Activated CD4-positive, alpha-beta T cell treated with anti-CD3 and anti-CD28 coated beads, Interleukin-2, amount 50 U/mL, for 48 hours (primary cell): ENCODE measurements around the gene CERK.
A peak's percentile ranks its signal among the peaks of the same experiment; 100 is the strongest.
"Not testable (repeated sequence)": the region's sequence is repeated elsewhere in the genome, so short reads cannot be mapped to it uniquely, and the experiment has no call there.

ENCODE experiments used
- DNase-seq, 2 experiments: peaks; one replicate each; pipeline ENCODE4 v3.0.0-alpha.2; 2020

CERK gene

GRCh38 chr22:46659791-46660186 is 78.3 kb downstream of the CERK start:
- no peak for DNase-seq

DNA sequence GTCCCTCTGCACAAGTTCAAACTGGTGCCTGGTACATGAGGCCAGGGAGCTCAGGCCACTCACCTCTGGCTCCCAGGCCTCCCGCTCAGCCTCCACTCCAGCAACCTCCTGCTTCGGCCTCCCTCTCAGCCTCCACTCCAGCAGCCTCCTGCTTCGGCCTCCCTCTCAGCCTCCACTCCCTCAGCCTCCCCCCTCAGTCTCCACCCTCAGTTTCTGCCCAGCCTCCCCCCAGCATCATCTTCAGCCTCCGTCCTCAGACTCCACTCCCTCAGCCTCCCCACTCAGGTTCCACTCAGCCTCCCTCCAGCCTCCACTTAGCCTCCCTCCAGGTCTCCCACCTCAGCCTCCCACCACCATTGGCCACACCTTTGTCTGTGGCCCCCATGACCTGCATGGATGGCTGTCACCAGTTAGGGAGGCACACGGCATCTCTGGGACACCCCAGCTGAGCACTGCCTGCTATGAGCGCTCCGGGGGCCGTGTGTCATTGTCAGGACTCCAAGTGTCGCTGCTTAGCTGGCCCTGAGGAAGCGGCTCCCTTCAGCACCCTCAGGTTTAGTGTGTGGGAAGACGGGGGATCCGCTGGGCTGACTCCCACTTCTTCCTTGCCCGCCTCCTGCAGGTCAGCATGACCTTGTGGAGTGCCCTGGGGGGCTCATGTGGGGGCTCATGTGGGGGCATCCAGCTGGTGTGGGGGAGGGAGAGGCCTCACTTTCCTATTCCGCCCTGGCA is 78.8 kb downstream of the CERK start:
- DNase-seq: no peak

DNA sequence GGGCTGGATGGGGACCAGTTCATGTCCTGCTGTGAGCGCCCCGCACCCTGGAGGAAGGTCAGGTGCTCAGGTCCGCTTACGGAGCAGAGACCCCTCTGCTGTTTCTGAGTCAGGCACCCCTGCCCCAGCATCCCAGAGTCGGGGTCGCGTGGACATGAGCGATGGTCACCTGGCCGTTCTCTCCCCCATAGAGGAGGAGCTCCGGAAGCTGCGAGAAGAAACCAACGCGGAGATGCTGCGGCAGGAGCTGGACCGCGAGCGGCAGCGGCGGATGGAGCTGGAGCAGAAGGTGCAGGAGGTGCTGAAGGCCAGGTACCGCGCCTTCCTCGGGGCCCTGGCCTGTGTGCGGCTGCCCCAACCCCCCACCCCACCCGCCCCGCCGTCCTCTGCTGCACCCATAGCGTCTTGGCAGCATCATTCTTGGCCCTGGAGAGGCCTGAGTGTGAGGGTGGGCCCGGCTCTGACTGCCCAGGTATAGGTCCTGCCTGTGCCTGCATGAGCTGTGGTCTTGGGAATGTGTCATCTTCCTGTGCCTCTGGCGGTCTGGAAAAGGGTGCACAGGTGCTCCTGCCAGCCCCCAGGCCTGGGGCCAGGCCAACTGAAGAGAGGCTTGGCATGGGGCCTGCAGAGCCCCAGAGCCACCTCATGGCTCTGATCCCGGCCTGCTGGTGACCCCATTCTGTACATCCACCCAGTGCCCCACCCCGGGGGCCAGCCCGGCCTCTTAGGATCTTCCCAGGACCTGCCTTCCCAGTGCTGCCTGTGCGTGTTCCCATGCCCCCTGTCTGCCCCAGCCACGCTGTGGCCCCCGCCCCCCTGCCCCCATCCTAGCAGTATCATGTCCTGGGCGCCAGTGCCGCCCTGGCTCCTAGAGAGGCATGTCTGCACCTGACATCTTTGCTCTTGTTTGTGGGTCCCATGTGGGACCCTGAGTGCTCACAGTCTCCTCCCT is 79.8 kb downstream of the CERK start:
- no peak for DNase-seq

DNA sequence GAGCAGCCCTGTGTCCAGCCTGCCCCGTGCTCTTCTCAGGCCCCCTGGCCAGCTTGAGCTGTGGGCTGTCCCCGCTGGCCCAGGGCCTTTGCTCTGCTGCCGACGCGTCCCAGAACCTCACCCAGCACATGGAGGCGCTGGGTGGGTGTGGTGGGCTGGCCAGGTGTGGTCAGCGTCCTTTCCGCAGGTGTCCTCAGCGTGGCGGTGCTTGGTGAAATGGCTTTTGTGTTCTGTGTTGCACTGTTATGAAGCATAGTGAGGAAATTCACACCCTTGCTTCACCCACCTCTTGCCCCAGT is 80.4 kb downstream of the CERK start:
- DNase-seq: no peak

GRCh38 chr22:46656856-46657654 is 81.0 kb downstream of the CERK start:
- DNase-seq: no peak

DNA sequence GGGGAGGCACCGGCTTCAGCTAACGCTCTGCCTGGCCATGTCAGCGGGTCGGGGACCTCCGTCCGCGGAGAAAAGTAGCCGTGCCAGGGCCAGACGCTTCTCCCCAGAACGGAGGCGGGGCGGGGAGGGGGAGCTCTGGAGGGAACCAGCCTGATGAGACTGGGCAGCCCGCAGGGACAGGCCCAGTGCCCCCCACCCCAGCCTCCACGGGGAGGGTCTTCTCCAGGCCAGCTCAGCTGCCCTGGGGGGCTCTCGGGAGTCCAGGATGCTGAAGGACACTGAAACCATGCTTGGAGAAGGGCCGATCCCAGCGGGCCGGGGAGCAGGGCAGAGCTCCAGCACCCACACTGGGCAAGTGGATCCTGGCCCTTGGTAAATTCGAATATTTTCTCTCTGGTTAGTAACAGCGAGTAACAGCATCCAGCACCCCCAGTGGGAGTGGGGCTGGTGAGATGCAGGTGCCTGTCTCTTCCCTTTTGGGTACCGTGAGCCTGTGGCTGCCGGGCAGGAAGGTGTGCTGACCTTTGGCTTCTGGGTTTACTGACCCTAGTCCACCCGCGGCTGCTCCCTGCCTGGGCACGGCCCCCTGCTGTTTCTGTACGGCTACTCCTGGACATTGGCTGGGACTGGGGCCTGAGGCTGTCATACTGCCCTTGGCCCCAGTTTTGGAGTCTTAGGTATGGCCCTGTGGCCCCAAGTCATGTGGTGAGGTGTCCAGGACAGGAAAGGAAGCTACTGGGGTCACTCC is 82.0 kb downstream of the CERK start:
- no peak for DNase-seq

DNA sequence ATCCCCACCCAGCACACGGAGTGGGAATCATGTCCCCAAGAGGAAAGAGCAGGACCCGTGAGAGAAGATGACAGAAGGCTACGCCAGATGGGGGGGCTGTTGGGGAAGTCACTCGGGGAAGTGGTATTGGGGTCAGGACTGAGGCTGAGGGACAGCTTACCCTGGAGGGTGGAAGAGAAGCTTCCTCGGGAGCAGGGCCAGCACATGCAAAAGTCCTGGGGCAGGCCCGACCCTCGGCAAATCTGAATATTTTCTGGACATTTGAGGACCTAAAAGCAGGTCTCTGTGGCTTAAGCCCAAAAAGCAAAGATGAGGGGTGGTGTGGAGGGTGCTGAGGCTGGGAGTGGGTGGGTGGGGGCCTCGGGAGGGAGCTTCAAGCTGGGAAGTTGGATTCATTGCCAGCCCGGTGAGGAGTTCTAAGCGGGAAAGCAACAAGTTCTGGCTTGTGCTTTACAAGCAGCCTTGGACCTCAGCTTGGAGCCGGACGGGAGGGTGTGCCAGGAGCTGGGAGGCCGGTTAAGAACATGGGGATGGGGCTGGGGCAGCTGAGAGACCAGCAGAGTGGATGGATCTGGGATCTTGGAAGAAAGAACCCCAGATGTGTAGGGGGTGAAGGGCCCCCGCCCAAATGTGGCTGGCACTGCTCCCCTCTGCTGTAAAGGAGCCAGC is 83.0 kb downstream of the CERK start:
- DNase-seq: no peak

GRCh38 chr22:46654426-46654825 is 83.6 kb downstream of the CERK start:
- no peak for DNase-seq

GRCh38 chr22:46653596-46653995 is 84.5 kb downstream of the CERK start:
- DNase-seq: peak; percentile 50 to 67

DNA sequence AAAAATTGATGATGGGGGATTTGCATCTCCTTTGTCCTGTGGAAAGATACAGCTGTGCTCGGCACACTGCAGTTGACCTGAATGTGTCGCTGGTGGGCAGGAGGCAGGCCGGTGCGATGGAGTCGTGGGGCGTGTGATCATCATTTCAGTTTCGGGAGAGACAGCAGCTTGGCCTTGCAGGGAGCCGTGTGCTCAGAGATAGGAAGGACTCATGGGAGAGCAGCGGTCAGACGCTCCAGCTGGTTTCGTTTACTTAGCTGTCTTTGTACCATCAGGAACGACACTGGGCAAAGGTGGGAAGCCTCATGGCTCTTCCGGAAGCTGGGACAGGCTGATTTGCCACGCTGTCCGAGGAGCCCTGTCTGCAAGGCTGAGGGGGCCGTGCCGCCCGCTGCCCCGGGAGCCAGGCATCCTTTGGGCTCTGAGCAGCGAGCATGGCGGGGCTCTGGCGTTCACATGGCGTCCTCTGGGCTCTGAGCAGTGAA is 85.2 kb downstream of the CERK start:
- DNase-seq: no peak

GRCh38 chr22:46652081-46652846 is 85.8 kb downstream of the CERK start:
- no peak for DNase-seq

- no peak for DNase-seq
Observed at GRCh38 chr22:46651316-46651715, 86.7 kb downstream of the CERK start.

DNA sequence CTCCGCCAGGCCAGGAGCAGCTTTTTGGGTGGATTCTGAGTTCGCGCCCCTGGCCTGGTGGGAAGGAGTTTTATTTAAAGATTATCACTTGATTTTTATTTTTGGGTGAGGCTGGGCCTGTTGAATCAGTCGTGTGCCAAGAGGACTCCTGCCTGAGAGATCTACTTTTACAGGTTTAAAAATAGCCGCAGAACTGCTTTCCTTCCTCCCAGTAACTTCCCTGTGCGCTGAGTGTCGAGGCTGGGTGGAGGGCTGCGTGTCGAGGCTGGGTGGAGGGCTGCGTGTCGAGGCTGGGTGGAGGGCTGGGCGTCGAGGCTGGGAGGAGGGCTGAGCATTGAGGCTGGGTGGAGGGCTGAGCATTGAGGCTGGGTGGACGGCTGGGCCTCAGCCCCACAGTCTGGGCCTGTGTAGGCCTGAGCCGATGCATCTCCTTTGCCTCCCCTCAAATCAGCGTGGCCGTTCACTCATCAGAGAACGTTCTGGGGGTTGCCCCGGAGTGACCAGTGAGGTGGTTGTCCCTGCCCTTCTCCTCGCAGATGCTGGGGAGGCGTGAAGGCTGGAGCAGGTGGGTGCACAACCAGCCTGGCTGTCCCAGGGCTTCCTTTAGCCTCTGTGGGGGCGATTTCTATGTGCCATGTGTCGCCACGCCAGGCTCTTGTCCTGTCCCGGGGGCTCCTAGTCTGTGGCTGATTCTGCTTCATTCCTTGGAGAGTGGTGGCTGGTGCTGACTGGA is 87.8 kb downstream of the CERK start:
- no peak for DNase-seq

DNA sequence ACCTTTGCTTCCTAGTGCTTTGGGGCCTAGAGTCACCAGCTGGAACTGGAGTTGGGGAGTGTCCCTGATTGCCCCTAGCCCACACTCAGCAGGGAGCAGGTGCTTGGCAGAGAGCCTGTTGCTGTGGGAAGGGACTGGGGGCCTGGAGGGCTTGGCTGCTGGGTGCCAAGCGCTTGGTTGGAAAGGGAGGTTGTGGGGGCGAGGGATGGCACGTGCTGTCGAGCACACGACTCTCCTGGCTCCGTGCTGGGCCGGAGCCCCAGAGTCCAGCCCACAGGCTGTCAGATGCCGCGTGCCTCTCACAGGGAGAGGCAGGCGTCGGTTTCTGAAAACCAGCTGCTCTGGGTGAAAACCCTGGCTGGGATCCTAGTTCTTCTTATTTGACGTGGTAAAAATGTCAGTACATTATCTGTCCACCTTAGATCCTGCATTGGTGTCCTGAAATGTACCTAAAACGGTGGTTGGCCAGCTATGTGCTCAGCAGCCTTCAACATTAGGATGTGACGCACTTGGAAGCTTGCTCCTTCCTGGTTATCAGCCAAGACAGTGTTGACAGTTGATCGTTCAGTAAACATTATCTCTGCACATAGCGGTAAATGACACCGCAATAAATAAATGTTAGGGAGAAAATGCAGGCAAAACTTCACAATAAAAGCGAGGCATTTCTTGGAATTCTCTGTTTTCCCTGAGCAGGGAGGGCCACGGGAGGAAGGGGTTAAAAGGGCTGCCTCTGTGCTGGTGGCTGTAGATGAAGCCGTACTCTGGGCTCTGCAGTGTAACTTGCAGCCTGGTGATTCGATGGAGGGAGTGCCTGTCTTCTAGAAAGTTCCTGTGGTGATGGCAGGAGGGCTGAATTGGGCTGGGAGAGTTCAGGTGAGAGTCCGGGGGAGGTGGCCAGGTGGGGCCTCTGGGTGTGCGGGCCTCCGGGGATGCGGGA is 88.6 kb downstream of the CERK start:
- DNase-seq: no peak

DNA sequence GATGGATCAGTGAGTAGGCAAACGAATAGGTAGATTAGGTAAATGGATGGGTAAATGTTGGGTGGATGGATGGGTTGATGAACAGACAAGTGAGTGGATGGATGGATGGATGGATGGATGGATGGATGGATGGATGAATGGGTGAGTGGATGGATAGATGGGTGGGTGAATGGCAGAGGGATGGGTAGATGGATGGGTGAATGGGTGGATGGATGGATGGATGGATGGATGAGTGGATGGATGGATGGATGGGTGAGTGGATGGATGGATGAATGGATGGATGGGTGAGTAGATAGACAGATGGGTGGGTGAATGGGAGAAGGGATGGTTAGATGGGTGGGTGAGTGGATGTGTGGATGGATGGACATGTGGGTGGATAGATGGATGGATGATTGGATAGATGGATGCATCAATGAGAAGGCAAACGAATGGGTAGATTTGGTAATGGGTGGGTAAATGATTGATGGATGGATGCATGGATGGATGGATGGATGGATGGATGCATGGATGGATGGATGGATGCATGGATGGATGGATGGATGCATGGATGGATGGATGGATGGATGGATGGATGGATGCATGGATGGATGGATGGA is 89.7 kb downstream of the CERK start:
- DNase-seq: not testable (repeated sequence)

DNA sequence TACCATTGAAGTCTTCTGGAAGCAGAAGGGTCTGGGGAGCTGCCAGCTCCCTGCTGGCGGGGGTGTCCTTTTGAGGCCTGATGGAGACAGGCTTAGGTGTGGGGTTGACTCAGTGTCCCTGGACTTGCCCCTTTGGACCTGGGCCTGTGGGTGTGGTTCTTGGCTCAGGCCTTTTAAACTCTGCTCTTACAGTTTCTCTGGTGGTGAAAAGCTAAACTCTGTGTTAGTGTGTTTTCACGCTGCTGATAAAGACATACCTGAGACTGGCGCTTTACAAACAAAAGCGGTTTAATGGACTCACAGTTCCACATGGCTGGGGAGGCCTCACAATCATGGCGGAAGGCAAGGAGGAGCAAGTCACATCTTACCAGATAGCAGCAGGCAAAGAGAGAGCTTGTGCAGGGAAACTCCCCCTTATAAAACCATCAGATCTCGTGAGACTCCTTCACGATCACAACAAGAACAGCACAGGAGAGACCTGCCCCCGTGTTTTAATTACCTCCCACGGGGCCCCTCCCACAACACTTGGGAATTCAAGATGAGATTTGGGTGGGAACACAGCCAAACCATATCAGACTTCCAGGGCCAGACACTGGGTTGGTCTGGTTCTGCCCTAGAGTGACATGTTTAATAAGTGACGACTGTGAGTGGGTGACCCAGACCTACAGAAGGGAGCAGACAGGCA is 91.4 kb downstream of the CERK start:
- no peak for DNase-seq

GRCh38 chr22:46642840-46643480 is 95.1 kb downstream of the CERK start:
- not testable (repeated sequence) for DNase-seq

DNA sequence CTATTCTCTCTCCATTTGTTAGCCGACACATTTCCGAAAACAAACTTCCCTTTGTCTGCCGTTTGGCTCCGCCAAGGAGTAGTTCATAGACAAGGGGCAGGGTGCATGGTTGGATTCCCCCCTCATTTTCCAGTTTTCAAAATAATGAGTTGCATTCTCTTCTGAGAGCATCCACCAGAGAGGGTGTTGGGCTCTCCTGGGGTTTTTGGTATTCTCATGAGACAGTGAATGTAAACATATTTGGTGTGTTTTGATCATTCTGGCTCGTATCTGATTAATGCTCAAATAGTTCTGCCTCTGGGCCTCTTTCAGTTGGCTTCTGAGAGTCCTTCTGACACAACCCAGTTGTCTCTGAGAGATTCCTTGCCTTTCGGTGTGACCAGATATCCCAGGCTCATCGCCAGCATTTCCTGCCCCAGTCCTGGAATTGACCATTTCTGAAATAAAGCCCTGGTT is 96.2 kb downstream of the CERK start:
- no peak for DNase-seq
